Caco-2 (cell line): ENCODE measurements around the gene PBX1. TPM values are rescaled to one million over a fixed set of nuclear protein-coding genes. Genes with fewer than 3 reads are reported as not detected.

ENCODE experiments used
- BruUV-seq: library from RNA; stranded (reverse); fragments of 400-500 nt; replicated peaks from 2 replicates; lab custom pipeline; 2021; lab: Mats Ljungman, UMichigan
- CTCF ChIA-PET: fragments of 300-600 bp; sonication (Branson Sonifier 250); formaldehyde crosslinking; loops from one replicate; lab custom pipeline; 2022; ENCODE audit warnings: antibody characterized with exemption; lab: Charles Lee
- POLR2A ChIA-PET: fragments of 300-600 bp; sonication (Branson Sonifier 250); formaldehyde crosslinking; loops from one replicate; lab custom pipeline; 2022; ENCODE audit warnings: antibody characterized with exemption; lab: Charles Lee
- DNase-seq, 2 experiments: peaks; one replicate each; pipeline versions ENCODE4 v3.0.0 to v3.0.0-alpha.2; 2020 to 2022
- H3K27me3 ChIP-seq: replicated peaks from 2 replicates; pipeline ENCODE4 v1.6.0; 2011; ENCODE audit warnings: low read length; ENCODE audit not compliant: control insufficient read depth, insufficient read depth
- H3K36me3 ChIP-seq: 2 replicates; pipeline ENCODE4 v1.5.1; 2011; ENCODE audit warnings: low read length; ENCODE audit not compliant: control insufficient read depth, insufficient read depth
- H3K4me1 ChIP-seq: fragments of 250-450 bp; sonication (Bioruptor Pico); 2 replicates; pipeline ENCODE4 v1.5.1; 2020; ENCODE audit warnings: mild to moderate bottlenecking
- H3K4me3 ChIP-seq: 2 replicates; pipeline ENCODE4 v1.5.1; 2011; ENCODE audit warnings: low read depth, mild to moderate bottlenecking, control low read depth, low read length
- H3K9me3 ChIP-seq: fragments of 250-450 bp; sonication (Bioruptor Pico); 2 replicates; pipeline ENCODE4 v1.5.1; 2020; ENCODE audit warnings: mild to moderate bottlenecking, moderate library complexity
- H3K27ac Mint-ChIP-seq: one replicate; pipeline ENCODE4 v1.8.0; 2022; ENCODE audit warnings: mixed read lengths; ENCODE audit not compliant: unreplicated experiment
- H3K27me3 Mint-ChIP-seq: one replicate; pipeline ENCODE4 v1.8.0; 2022; ENCODE audit warnings: mixed read lengths; ENCODE audit not compliant: insufficient read depth, unreplicated experiment
- H3K36me3 Mint-ChIP-seq: one replicate; pipeline ENCODE4 v1.8.0; 2022; ENCODE audit warnings: mild to moderate bottlenecking, mixed read lengths; ENCODE audit not compliant: insufficient read depth, unreplicated experiment
- H3K4me1 Mint-ChIP-seq: one replicate; pipeline ENCODE4 v1.8.0; 2022; ENCODE audit warnings: low read depth, mixed read lengths; ENCODE audit not compliant: unreplicated experiment
- H3K4me3 Mint-ChIP-seq: one replicate; pipeline ENCODE4 v1.8.0; 2022; ENCODE audit warnings: mild to moderate bottlenecking, moderate library complexity, mixed read lengths; ENCODE audit not compliant: unreplicated experiment
- H3K9me3 Mint-ChIP-seq: one replicate; pipeline ENCODE4 v1.8.0; 2022; ENCODE audit warnings: mixed read lengths; ENCODE audit not compliant: unreplicated experiment
- intact Hi-C: fragments of 100-400 bp; cut with micrococcal nuclease; formaldehyde crosslinking; loops from one replicate; pipeline ENCODE4 v1.10.0; 2022; ENCODE audit not compliant: unreplicated experiment
- total RNA-seq: library from RNA; stranded (reverse); gene quantifications from 2 replicates; pipeline ENCODE4 v1.2.3, GENCODE V29; 2022
- TF ChIP-seq, protein P1 (sequence below), 2 experiments: fragments of 200-600 bp in 1 of 2; IDR thresholded peaks; 1 replicate in 1 of 2; 2 replicates in 1 of 2; pipeline versions ENCODE4 v1.5.1 to v1.8.0; 2011 to 2022; ENCODE audit warnings: antibody characterized with exemption in 1 of 2, control low read depth in 1 of 2, inconsistent platforms in 1 of 2, low read depth in 1 of 2, low read length in 1 of 2, mild to moderate bottlenecking in 1 of 2, moderate library complexity in 1 of 2; ENCODE audit not compliant: insufficient read depth in 1 of 2, severe bottlenecking in 1 of 2, unreplicated experiment in 1 of 2

Gene PBX1
- total RNA-seq, 1 experiment from 2014 or later, result 103 TPM

DNA sequence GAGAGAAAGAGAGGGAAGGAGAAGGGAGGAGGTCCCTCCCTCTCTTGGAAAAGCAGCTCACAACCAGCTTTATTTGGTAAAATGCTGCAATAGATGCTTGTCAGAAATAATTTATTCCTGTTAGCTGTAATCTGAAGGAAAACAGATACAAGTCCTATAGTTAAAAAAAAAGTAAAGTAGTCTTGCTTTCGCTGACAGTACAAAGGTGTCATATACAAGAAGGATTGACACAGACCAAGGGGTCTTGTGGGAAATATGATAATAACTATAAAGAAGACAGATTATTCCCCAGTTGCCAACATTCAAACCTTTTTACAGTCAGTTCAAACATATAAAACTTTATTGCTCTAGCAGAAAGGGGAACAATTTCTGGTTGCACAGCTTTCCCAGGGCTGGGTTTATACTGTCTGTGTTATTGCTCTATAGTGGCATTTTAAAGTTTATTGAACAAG is 145.0 kb downstream of the PBX1 start:
- CTCF ChIA-PET, result interaction anchor here (0.5 to 2.0 kb wide), 2 partner anchors 15 to 101 kb away, joined by 3 to 5 read pairs; no protein-coding TSS in a partner anchor
- BruUV-seq, result no TSS peak
- no peak overlapping the region for H3K27ac Mint-ChIP-seq

DNA sequence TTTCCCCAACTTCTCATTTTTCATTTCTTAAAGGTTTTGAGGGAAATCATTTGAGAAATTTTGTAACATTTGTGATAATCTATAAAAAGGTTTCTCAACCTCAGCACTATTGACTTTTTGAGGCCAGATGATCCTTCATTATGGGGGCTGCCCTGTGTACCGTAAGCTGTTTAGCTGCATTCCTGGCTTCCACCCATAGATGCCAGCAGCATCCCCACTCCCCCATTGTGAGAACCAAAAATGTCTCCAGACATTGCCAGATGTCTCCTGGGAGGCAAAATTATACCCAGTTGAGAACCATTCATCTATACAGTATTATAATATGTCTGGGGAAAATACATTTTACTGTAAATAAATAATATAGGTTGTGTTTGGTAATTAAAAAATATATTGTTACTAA is 146.0 kb downstream of the PBX1 start:
- ChIA-PET POLR2A (no interaction called here), CTCF (interaction anchor here (0.6 to 2.0 kb wide), 2 partner anchors 16 to 44 kb away, joined by 3 to 5 read pairs; no protein-coding TSS in a partner anchor)
- H3K9me3 ChIP-seq, result no peaks in the 10 kb centered on the region
- no peak overlapping the region for H3K4me3 ChIP-seq
- no TSS peak for BruUV-seq
- H3K36me3 ChIP-seq, result no peaks in the 10 kb centered on the region
- Mint-ChIP-seq H3K4me3 (no peak overlapping the region), H3K9me3 (no peaks in the 10 kb centered on the region), H3K27ac (no peak overlapping the region), H3K27me3 (no peaks in the 10 kb centered on the region), H3K4me1 (peaks cover 30% of the 10 kb centered on the region), H3K36me3 (no peaks in the 10 kb centered on the region)
- DNase-seq, result peak in 1 of 2 experiments; percentile 26
- TF ChIP-seq, protein P1, sequence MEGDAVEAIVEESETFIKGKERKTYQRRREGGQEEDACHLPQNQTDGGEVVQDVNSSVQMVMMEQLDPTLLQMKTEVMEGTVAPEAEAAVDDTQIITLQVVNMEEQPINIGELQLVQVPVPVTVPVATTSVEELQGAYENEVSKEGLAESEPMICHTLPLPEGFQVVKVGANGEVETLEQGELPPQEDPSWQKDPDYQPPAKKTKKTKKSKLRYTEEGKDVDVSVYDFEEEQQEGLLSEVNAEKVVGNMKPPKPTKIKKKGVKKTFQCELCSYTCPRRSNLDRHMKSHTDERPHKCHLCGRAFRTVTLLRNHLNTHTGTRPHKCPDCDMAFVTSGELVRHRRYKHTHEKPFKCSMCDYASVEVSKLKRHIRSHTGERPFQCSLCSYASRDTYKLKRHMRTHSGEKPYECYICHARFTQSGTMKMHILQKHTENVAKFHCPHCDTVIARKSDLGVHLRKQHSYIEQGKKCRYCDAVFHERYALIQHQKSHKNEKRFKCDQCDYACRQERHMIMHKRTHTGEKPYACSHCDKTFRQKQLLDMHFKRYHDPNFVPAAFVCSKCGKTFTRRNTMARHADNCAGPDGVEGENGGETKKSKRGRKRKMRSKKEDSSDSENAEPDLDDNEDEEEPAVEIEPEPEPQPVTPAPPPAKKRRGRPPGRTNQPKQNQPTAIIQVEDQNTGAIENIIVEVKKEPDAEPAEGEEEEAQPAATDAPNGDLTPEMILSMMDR (IDR thresholded peaks at IDR 0.05; ENCODE audit: insufficient read depth in 1 of 2, low read depth in 1 of 2, low read length in 1 of 2, severe bottlenecking in 1 of 2, unreplicated experiment in 1 of 2), result peak; percentile 26 to 28
- H3K27me3 ChIP-seq, result no peaks in the 10 kb centered on the region
- H3K4me1 ChIP-seq, result peaks cover 22% of the 10 kb centered on the region
- intact Hi-C loops, result loop anchor here (1.0 to 5.0 kb wide), 3 partner anchors 72 to 207 kb away; no protein-coding TSS in a partner anchor

More for the DNA sequence above, 145.0 kb downstream of the PBX1 start:
- TF ChIP-seq, protein P1 (IDR thresholded peaks at IDR 0.05; ENCODE audit: insufficient read depth in 1 of 2, low read depth in 1 of 2, low read length in 1 of 2, severe bottlenecking in 1 of 2, unreplicated experiment in 1 of 2), result no peak
- H3K9me3 ChIP-seq, result no peaks in the 10 kb centered on the region
- H3K36me3 ChIP-seq, result no peaks in the 10 kb centered on the region
- H3K27me3 ChIP-seq, result no peaks in the 10 kb centered on the region
- POLR2A ChIA-PET, result no interaction called here
- Mint-ChIP-seq H3K36me3 (no peaks in the 10 kb centered on the region), H3K4me3 (no peak overlapping the region), H3K9me3 (no peaks in the 10 kb centered on the region), H3K4me1 (peaks cover 36% of the 10 kb centered on the region), H3K27me3 (no peaks in the 10 kb centered on the region)
- H3K4me1 ChIP-seq, result peaks cover 22% of the 10 kb centered on the region
- DNase-seq, result no peak
- no peak overlapping the region for H3K4me3 ChIP-seq
- intact Hi-C loops, result no loop called here

DNA sequence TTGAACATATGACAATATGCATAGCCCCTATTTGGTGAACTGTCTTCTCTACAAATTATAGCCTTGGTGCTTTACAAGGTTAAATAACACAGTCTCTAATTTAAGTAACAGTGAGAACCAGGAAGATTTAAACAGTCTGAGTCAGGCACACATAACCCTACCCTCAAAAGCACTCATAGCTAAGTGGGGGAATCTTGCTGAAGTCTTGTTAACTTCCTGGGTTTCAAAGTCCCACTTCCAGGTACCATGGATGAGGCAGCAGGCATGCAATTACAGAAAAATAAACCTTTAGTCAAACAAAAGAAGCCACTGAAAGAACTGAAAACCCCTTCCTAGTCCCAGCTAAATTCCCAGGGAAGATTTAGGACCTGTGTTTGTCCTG is 147.6 kb downstream of the PBX1 start:
- Histone ChIP-seq H3K27me3 (no peaks in the 10 kb centered on the region), H3K9me3 (no peaks in the 10 kb centered on the region), H3K4me1 (peaks cover 19% of the 10 kb centered on the region), H3K4me3 (no peak overlapping the region), H3K36me3 (no peaks in the 10 kb centered on the region)
- H3K4me1 Mint-ChIP-seq, result peaks cover 23% of the 10 kb centered on the region
- ChIA-PET CTCF (interaction anchor here (0.8 kb wide), 1 partner anchor 79 kb away, joined by 3 read pairs; no protein-coding TSS in a partner anchor), POLR2A (no interaction called here)
- H3K9me3 Mint-ChIP-seq, result no peaks in the 10 kb centered on the region
- no peak for DNase-seq
- BruUV-seq, result no TSS peak
- H3K27ac Mint-ChIP-seq, result peak overlapping the region; percentile 21
- no peak overlapping the region for H3K4me3 Mint-ChIP-seq
- TF ChIP-seq, protein P1 (IDR thresholded peaks at IDR 0.05; ENCODE audit: insufficient read depth in 1 of 2, low read depth in 1 of 2, low read length in 1 of 2, severe bottlenecking in 1 of 2, unreplicated experiment in 1 of 2), result no peak
- peaks cover 7% of the 10 kb centered on the region for H3K36me3 Mint-ChIP-seq
- no peaks in the 10 kb centered on the region for H3K27me3 Mint-ChIP-seq
- intact Hi-C loops, result loop anchor here (5.0 kb wide), 2 partner anchors 71 to 206 kb away; no protein-coding TSS in a partner anchor
